HL-60 (cell line): ENCODE data around the gene FGF14.

ENCODE experiments used
- DNase-seq, 2 experiments: peaks; one replicate each; pipeline ENCODE4 v3.0.0-alpha.2; 2010 to 2020; ENCODE audit warnings: low read depth in 1 of 2, low spot score in 1 of 2
- H3K27ac ChIP-seq: fragments of 250-450 bp; sonication (Bioruptor Pico); replicated peaks from 2 replicates; pipeline ENCODE4 v1.5.1; 2020; ENCODE audit warnings: mild to moderate bottlenecking, moderate library complexity
- H3K27me3 ChIP-seq: fragments of 250-450 bp; sonication (Bioruptor Pico); 2 replicates; pipeline ENCODE4 v1.5.1; 2021; ENCODE audit warnings: mild to moderate bottlenecking, moderate library complexity; ENCODE audit not compliant: insufficient read depth, poor library complexity, severe bottlenecking
- H3K4me3 ChIP-seq: replicated peaks from 2 replicates; pipeline ENCODE4 v1.5.1; 2011; ENCODE audit warnings: mild to moderate bottlenecking, control low read depth, low read length; ENCODE audit not compliant: insufficient read depth
- CTCF ChIP-seq: IDR thresholded peaks from one replicate; pipeline ENCODE4 v1.5.1; 2011; ENCODE audit warnings: low read length, control low read depth, inconsistent platforms; ENCODE audit not compliant: insufficient read depth
- GABPA ChIP-seq: IDR thresholded peaks from 2 replicates; pipeline ENCODE4 v1.6.1; 2012; ENCODE audit warnings: low read depth
- POLR2AphosphoS5 ChIP-seq: IDR thresholded peaks from 2 replicates; pipeline ENCODE4 v1.6.1; 2012; ENCODE audit warnings: low read depth
- REST ChIP-seq: IDR thresholded peaks from 2 replicates; pipeline ENCODE4 v1.6.1; 2012; ENCODE audit warnings: low read depth; ENCODE audit not compliant: insufficient replicate concordance
- SPI1 ChIP-seq: IDR thresholded peaks from 2 replicates; pipeline ENCODE4 v1.6.1; 2012; ENCODE audit warnings: low read depth, mild to moderate bottlenecking, borderline replicate concordance

Gene FGF14

GRCh38 chr13:102392481-102393209 is 9.2 kb downstream of the FGF14 start:
- Histone ChIP-seq H3K4me3 (no peak overlapping the region), H3K27me3 (peaks cover 4% of the 10 kb centered on the region), H3K27ac (no peak overlapping the region)
- no peak for DNase-seq
- TF ChIP-seq CTCF (no peak), REST (no peak), SPI1 (no peak)

- TF ChIP-seq SPI1 (no peak), REST (no peak), POLR2AphosphoS5 (no peak), GABPA (no peak), CTCF (no peak)
- Histone ChIP-seq H3K4me3 (no peak overlapping the region), H3K27ac (no peak overlapping the region), H3K27me3 (no peaks in the 10 kb centered on the region)
- DNase-seq: no peak
Measured at GRCh38 chr13:102386461-102386860, 15.4 kb downstream of the FGF14 start.

DNA sequence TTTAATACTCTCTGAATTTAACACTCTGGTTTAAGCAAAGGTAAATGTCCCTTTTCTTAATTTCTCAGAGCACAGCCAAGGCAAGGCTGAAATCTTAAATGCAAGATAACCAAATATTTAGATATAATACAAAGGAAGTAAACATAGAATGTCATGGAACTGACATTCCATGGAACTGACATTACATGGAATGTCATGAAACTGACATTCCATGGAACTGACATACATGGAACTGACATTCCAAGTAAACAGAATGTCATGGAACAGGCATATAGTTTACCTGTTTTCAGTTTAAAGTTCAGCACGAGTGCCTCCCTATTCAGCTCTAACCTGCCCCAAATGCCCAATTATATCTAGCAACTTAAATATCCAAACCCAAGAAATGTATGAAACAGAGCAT is 21.8 kb downstream of the FGF14 start:
- no peak overlapping the region for H3K27ac ChIP-seq
- TF ChIP-seq SPI1 (no peak), CTCF (no peak), POLR2AphosphoS5 (no peak), REST (no peak), GABPA (no peak)
- no peak overlapping the region for H3K4me3 ChIP-seq
- no peaks in the 10 kb centered on the region for H3K27me3 ChIP-seq
- DNase-seq: no peak
